NCI-H187 (cell line): ENCODE results near the gene RBM47.
"Not testable (repeated sequence)": the region's sequence is repeated elsewhere in the genome, so short reads cannot be mapped to it uniquely, and the experiment has no call there.

Experiments
- DNase-seq, 2 experiments: peaks; one replicate each; lab custom pipeline; 2025; lab: John Stamatoyannopoulos, UW

Gene RBM47

GRCh38 chr4:40629401-40630334 lies at the start of gene RBM47:
Gene RBM47, minus strand, starts transcription at chr4:40629864. Its CDS starts 190,971 bp downstream, at chr4:40438893.
- DNase-seq: no peak

GRCh38 chr4:40678421-40678820 lies 48.8 kb upstream of the RBM47 start:
- no peak for DNase-seq

- DNase-seq: no peak
Measured at GRCh38 chr4:40675166-40675565, 45.5 kb upstream of the RBM47 start.

DNA sequence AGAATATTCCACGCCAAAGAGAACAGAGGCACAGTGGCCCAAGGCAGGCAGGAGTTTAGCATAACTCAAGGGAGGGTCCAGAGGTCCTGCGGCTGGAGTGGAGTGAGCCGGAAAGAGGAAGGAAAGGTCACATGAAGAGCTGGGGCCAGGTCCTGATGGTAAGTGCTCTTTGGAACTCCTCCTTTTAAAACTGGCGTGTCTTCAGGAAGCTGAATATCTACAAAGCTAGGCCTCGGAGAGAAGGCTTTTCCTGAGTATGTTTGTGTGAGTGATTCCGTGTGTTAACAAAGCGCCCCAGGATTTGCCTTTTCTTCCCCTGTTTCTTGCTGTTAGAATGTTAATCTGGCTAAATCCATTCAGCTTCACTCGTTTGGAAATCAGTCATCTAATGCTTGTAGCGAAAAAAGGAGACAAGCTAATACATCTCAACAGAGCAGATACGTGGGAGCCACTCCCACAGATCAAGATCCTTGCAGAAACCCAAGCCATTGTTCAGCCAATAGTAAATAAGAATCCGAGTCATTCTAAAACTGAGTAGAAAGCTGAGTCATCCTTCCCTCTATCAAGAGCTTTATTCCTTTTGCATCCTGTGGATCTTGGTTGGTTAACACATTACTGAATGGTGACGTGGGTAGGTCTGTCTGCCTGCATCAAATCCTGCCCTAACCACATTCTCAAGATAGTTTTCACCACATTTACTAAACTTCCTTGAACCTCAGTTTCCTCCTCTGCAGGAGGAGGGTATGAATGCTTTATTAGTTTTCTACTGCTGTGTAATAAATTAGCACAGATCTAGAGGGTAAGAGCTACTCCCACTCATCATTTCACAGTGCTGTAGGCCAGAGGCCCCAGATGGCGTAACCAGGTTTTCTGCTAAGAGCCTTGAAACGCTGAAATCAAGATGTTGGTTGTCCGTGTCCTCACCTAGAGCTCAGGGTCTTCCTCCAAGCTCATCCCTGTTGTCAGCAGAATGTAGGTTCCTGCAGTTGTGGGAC lies 43.2 kb upstream of the RBM47 start:
- DNase-seq: no peak

GRCh38 chr4:40669504-40669903 lies 39.8 kb upstream of the RBM47 start:
- DNase-seq: no peak

DNA sequence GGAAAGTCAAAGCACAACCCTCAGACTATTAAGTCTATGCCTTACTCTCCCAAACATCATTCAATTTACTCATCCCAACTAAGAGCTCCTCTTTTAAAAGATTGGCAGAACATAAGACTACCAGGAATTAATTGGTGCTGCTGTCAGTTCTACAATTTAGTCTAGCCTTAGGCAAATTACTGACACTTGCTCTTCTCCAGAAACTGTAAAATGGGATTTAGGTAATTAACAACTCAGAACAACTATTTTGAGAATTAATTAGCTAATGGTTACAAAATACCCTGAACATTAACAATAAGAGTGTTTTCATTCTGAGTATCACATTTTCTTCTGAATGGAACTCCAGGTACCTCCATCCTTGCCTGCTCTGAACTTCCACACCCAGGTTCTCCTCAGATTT lies 36.2 kb upstream of the RBM47 start:
- DNase-seq: no peak

- peak; percentile 81 to 86 for DNase-seq
Measured at GRCh38 chr4:40662962-40663604, 33.4 kb upstream of the RBM47 start.

DNA sequence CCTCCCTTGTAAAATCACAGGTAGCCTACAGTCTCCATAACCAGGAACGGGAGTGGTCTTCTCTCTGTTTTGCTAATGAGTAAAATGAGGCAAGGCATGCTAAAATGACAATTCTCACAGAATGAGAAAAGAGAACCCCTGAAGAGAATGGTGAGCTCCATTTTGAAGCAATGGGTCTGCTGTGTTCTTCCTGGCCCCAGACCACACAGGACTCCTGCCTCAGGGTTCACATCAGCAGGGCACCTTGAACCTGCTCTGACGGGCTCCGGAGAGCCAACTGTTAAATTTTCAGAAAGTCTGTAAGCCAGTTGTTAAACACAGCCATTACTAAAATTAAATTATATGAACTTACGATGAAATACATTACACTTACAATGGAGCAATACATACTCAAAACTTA lies 32.1 kb upstream of the RBM47 start:
- DNase-seq: no peak

DNA sequence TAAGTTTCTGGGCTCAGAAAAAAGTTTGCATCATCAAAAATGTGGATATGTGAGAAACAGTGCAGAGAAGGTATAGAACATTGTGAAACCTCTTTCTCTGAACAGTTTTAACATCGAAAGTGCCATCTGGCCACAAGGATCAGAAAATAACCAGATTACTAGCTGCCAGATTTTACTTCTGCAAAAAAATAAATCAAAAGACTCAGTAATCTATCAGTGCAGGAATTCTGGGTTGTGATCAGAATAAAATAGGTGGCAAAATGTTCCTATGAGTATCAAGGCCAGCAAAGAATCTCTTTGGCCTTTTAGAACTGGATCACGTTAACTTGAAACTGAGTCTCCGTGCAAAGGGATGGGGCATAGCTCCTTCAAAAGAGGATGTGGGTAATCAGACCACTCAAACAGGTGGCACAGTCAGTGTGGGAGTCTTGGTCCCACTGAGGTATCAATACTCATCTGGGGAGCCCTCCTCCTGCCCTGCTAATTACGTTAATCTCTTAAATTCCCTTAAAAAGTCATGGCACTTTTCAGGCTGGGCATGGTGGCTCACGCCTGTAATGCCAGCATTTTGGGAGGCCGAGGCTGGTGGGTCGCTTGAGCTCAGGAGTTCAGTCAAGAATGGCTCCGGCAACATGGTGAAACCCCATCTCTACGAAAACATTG lies 26.7 kb upstream of the RBM47 start:
- no peak for DNase-seq

DNA sequence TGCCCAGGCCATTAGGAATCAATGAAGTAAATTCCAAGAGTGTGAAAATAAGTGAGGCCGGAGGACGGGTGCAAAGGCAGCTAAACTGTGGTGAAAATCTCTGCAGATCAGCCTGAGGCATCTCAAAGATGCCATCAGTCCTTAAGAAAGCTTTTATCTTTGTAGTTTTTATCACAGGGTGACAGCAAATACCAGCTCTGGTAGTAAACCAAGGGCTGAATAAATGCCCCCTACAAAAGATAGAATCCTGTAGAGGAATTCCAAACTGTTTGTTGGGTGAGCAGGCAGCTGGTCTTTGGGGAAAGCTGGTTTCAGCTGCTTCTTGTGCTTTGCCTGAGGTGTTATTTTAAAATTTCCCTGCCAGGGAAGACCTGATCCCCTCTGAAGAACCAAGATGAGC lies 21.6 kb upstream of the RBM47 start:
- no peak for DNase-seq

GRCh38 chr4:40649321-40649720 lies 19.7 kb upstream of the RBM47 start:
- DNase-seq: no peak

DNA sequence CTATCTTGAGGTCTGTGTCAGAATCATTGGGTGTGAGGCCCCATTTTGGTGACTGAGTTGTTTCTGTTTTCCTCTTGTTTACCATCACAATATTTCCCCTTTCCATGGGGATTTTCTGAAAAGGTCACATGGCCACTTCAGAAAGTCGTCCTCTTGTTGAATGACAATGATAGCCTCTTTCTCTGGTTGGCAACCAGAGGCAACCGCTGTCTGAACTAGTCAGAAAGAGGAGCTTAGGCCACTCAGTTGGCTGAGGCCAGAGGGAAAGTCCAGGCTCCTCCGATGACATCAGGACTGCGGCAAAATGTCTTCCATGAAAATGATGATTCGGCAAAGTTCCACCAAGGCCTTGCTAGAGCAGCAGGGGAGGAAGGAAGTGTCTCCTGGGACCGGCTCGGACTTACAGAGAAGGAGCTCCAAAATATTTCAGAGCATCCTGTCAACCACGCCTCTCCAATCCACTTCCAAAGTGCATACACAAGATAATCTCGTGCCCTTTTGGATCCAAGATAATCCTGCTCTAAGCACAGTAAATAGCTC lies 19.1 kb upstream of the RBM47 start:
- no peak for DNase-seq

- no peak for DNase-seq
Measured at GRCh38 chr4:40648131-40648530, 18.5 kb upstream of the RBM47 start.

DNA sequence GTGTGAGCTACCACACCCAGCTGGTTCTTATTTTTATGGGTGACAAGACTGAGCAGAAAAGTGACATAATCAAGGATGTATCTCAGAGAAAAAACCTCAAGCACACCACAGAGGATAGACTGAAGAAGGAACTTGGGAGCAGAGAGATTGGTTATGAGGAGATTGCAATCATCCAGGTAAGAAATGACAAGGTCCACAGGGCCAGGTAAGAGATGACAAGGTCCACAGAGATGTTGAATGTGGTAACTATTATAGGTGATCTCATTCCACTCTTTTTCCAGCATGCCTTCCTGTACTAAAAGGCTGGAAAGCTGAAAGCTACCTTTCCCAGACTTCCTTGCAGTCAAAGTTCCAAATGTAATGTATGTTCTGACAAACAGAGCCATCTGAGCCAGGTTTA lies 15.9 kb upstream of the RBM47 start:
- no peak for DNase-seq

- no peak for DNase-seq
Measured at GRCh38 chr4:40632080-40632479, 2.4 kb upstream of the RBM47 start.

DNA sequence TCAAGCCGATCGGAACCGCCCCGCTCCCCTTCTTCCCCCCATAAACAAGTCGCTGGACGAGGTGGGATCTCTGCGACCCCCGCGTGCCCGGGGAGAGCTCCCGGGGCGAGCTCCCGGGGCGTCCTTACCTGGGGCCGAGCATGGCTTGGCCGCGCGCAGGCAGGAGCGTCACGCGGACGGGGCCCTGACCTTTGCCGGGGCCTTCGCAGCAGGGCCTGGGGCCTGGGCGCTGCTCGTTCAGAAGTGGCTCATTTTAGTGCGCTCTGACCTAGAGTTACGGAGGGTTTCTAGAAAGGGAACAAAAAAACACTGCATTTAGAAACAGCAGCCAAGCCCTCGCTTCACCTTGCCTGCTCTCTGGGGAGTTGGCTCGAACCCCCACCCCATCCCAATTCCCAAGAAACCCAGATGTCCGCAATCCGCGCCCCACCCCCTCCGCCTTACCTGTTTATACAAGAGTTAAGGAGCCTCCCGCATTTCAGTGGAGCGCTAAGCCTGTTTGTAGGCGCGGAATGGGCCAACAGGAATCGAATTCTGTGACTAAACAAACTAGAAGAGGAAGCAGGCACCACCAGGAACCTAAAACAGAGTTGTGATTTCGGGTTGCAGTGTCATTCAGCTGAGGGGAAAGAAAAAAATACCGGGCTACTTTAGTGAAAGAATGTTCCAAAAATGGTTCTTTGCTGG lies 814 bp upstream of the RBM47 start:
- DNase-seq: no peak

DNA sequence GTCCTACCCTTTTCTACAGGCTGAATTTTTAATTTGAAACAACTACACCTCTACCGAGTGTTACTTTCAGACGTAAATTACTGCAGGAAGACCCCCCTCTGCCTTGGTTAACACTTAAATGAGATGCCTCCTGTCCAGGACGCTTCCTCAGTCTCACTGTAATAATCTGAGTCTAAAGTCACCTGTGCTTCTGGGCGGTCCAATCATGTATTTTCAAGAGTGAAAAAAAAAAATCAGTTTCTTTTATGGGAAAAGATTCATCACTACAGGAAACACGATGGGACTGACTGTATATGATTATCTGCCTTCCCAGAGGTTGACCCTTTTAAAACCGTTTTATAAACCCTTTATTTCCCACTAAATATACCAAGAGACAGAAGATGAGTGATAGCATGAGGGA lies 776 bp downstream of the RBM47 start:
- no peak for DNase-seq

DNA sequence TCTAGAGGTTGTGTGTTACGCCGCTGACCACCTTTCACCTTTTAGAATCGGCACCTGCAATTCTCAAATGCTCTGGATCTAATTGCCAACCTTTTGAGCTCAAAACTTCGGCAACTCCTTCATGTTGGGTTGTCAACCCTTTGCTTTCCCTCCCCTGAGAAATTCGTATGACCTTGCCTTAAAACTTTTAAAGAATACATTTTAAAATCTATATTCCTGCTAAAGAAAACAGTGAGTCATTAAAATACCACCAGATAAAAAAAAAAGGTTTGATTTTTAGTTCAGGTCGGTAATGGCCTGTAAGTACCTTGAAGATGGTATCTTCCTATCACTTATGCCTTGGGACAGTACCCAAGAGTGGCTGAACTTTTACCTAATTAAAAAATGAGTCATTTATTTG lies 1.3 kb downstream of the RBM47 start:
- DNase-seq: not testable (repeated sequence)

DNA sequence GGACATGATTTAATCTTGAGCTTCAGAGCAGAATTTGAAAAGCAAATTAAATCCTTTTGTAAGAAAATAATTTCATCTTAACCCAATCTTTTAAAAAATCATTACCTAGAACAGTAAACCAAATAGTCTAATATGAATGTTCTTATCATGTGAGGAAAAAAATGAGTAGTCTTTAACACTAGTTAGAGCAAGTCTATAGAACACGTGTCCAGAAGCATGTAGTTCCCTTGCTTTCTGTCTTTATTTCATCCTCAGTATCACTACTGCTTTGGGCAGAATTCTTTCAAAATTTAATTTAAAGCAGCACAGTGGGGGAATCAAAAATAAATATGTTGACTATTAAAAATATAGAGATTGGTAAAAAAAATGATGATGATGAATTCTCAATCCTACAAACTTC lies 2.1 kb downstream of the RBM47 start:
- no peak for DNase-seq

- no peak for DNase-seq
Measured at GRCh38 chr4:40626183-40626990, 3.3 kb downstream of the RBM47 start.
